H9 (cell line): ENCODE results near the gene ZP3. TPM values are rescaled to one million over a fixed set of nuclear protein-coding genes. Genes with fewer than 3 reads are reported as not detected.

Experiments
- DNase-seq: peaks from one replicate; pipeline ENCODE4 v3.0.0-alpha.2; 2017
- H2AFZ ChIP-seq: one replicate; pipeline ENCODE4 v1.6.1; 2013; ENCODE audit warnings: mild to moderate bottlenecking, low read length, control low read depth, moderate library complexity
- H2AK5ac ChIP-seq: 2 replicates; pipeline ENCODE4 v1.6.1; 2013; ENCODE audit warnings: low read length, control low read depth, mixed read lengths; ENCODE audit not compliant: insufficient read length
- H2BK120ac ChIP-seq: one replicate; pipeline ENCODE4 v1.6.1; 2013; ENCODE audit warnings: low read depth, mild to moderate bottlenecking, low read length, control low read depth, inconsistent platforms; ENCODE audit not compliant: poor library complexity, severe bottlenecking
- H2BK12ac ChIP-seq: 2 replicates; pipeline ENCODE4 v1.6.1; 2013; ENCODE audit warnings: low read length, control low read depth, mixed read lengths, low read depth; ENCODE audit not compliant: insufficient read length
- H2BK15ac ChIP-seq: 2 replicates; pipeline ENCODE4 v1.6.1; 2013; ENCODE audit warnings: low read depth, low read length, control low read depth
- H2BK20ac ChIP-seq: one replicate; pipeline ENCODE4 v1.6.1; 2013; ENCODE audit warnings: low read depth, mild to moderate bottlenecking, low read length, control low read depth, inconsistent platforms; ENCODE audit not compliant: poor library complexity, severe bottlenecking
- H2BK5ac ChIP-seq: 2 replicates; pipeline ENCODE4 v1.6.1; 2013; ENCODE audit warnings: low read length, control low read depth, mixed read lengths; ENCODE audit not compliant: insufficient read length
- H3K14ac ChIP-seq: 2 replicates; pipeline ENCODE4 v1.6.1; 2013; ENCODE audit warnings: low read length, control low read depth; ENCODE audit not compliant: insufficient read depth
- H3K18ac ChIP-seq: 2 replicates; pipeline ENCODE4 v1.6.1; 2013; ENCODE audit warnings: low read depth, mild to moderate bottlenecking, mixed read lengths, low read length, control low read depth; ENCODE audit not compliant: insufficient read length
- H3K23ac ChIP-seq: 2 replicates; pipeline ENCODE4 v1.6.1; 2013; ENCODE audit warnings: low read length, control low read depth, mixed read lengths, low read depth; ENCODE audit not compliant: insufficient read length
- H3K23me2 ChIP-seq: 2 replicates; pipeline ENCODE4 v1.6.1; 2013; ENCODE audit warnings: low read depth, mild to moderate bottlenecking, mixed read lengths, low read length, control low read depth; ENCODE audit not compliant: insufficient read length, poor library complexity, severe bottlenecking
- H3K27ac ChIP-seq: 2 replicates; pipeline ENCODE4 v1.5.1; 2013; ENCODE audit warnings: low read length, control low read depth, mixed read lengths, low read depth; ENCODE audit not compliant: insufficient read length
- H3K27me3 ChIP-seq: 2 replicates; pipeline ENCODE4 v1.6.1; 2013; ENCODE audit warnings: low read length, control low read depth, inconsistent platforms; ENCODE audit not compliant: insufficient read depth
- H3K4ac ChIP-seq: 2 replicates; pipeline ENCODE4 v1.6.1; 2013; ENCODE audit warnings: low read depth, mild to moderate bottlenecking, control low read depth, inconsistent platforms, low read length, moderate library complexity
- H3K4me1 ChIP-seq: 2 replicates; pipeline ENCODE4 v1.6.1; 2013; ENCODE audit warnings: low read length, control low read depth, inconsistent platforms; ENCODE audit not compliant: insufficient read depth
- H3K4me2 ChIP-seq: 2 replicates; pipeline ENCODE4 v1.6.1; 2013; ENCODE audit warnings: low read length, control low read depth, mixed read lengths; ENCODE audit not compliant: insufficient read length, insufficient read depth
- H3K56ac ChIP-seq: 2 replicates; pipeline ENCODE4 v1.6.1; 2013; ENCODE audit warnings: low read depth, mild to moderate bottlenecking, mixed read lengths, low read length, control low read depth; ENCODE audit not compliant: insufficient read length
- H3K79me1 ChIP-seq: 2 replicates; pipeline ENCODE4 v1.6.1; 2013; ENCODE audit warnings: low read depth, mild to moderate bottlenecking, moderate library complexity, low read length, control low read depth, inconsistent platforms; ENCODE audit not compliant: insufficient read depth, poor library complexity, severe bottlenecking
- H3K79me2 ChIP-seq: 2 replicates; pipeline ENCODE4 v1.6.1; 2013; ENCODE audit warnings: low read length, control low read depth, inconsistent platforms; ENCODE audit not compliant: insufficient read depth
- H3K9ac ChIP-seq: 2 replicates; pipeline ENCODE4 v1.6.1; 2013; ENCODE audit warnings: low read length, control low read depth, mixed read lengths; ENCODE audit not compliant: insufficient read length; ENCODE audit errors: extremely low read depth
- H3K9me3 ChIP-seq: one replicate; pipeline ENCODE4 v1.6.1; 2013; ENCODE audit warnings: low read depth, low read length, inconsistent platforms; ENCODE audit not compliant: control insufficient read depth
- H3T11ph ChIP-seq: one replicate; pipeline ENCODE4 v1.6.1; 2013; ENCODE audit warnings: mild to moderate bottlenecking, low read length, control low read depth, inconsistent platforms
- H4K20me1 ChIP-seq: one replicate; pipeline ENCODE4 v1.6.1; 2013; ENCODE audit not compliant: control insufficient read depth, insufficient read length, insufficient read depth
- H4K5ac ChIP-seq: 2 replicates; pipeline ENCODE4 v1.6.1; 2013; ENCODE audit warnings: low read depth, mild to moderate bottlenecking, mixed read lengths, low read length, control low read depth; ENCODE audit not compliant: insufficient read length
- H4K8ac ChIP-seq: replicated peaks from 2 replicates; pipeline ENCODE4 v1.6.1; 2013; ENCODE audit warnings: low read length, control low read depth, mixed read lengths, low read depth; ENCODE audit not compliant: insufficient read length
- H4K91ac ChIP-seq: 2 replicates; pipeline ENCODE4 v1.6.1; 2013; ENCODE audit warnings: low read depth, mild to moderate bottlenecking, moderate library complexity, mixed read lengths, low read length, control low read depth; ENCODE audit not compliant: insufficient read length
- H3K27ac Mint-ChIP-seq, 3 experiments: 2 replicates in 2 of 3; 3 replicates in 1 of 3; pipeline ENCODE4 v1.8.0; 2020 to 2021; ENCODE audit warnings: mixed read lengths in 3 of 3, mild to moderate bottlenecking in 1 of 3, moderate library complexity in 1 of 3
- H3K27me3 Mint-ChIP-seq: 2 replicates; pipeline ENCODE4 v1.8.0; 2021; ENCODE audit warnings: low read depth, mild to moderate bottlenecking, moderate library complexity, mixed read lengths
- H3K36me3 Mint-ChIP-seq, 3 experiments: 2 replicates in 2 of 3; 3 replicates in 1 of 3; pipeline ENCODE4 v1.8.0; 2020 to 2021; ENCODE audit warnings: low read depth in 3 of 3, mixed read lengths in 3 of 3; ENCODE audit not compliant: insufficient read depth in 1 of 3
- H3K4me1 Mint-ChIP-seq, 2 experiments: 2 replicates each; pipeline ENCODE4 v1.8.0; 2020; ENCODE audit warnings: mixed read lengths in 2 of 2
- H3K4me3 Mint-ChIP-seq, 2 experiments: 2 replicates in 1 of 2; 3 replicates in 1 of 2; pipeline ENCODE4 v1.8.0; 2020 to 2021; ENCODE audit warnings: mild to moderate bottlenecking in 2 of 2, mixed read lengths in 2 of 2, moderate library complexity in 1 of 2
- H3K9me3 Mint-ChIP-seq, 2 experiments: 2 replicates in 1 of 2; 3 replicates in 1 of 2; pipeline ENCODE4 v1.8.0; 2020; ENCODE audit warnings: mild to moderate bottlenecking in 2 of 2, mixed read lengths in 2 of 2, moderate library complexity in 1 of 2
- WGBS: extraction: QIAGEN DNeasy Blood & Tissue Kit; methylation state at CpG from one replicate; pipeline ENCODE4 v1.1.7; 2013; ENCODE audit warnings: missing lambda C conversion rate, low lambda C conversion rate, mixed read lengths; ENCODE audit not compliant: insufficient read length; ENCODE audit errors: extremely low coverage; 5-methylcytosine and 5-hydroxymethylcytosine counted together
- total RNA-seq: library from RNA; stranded (reverse); gene quantifications from 2 replicates; pipeline ENCODE4 v1.2.1, GENCODE V29; 2021
- TF ChIP-seq, protein P1 (sequence below): fragments of 200-600 bp; sonication (generic); conservative IDR thresholded peaks from 3 replicates; pipeline ENCODE4 v1.8.0; 2021; ENCODE audit warnings: antibody characterized with exemption, mild to moderate bottlenecking

Gene ZP3
- total RNA-seq, 1 experiment from 2014 or later: 1.3 TPM

DNA sequence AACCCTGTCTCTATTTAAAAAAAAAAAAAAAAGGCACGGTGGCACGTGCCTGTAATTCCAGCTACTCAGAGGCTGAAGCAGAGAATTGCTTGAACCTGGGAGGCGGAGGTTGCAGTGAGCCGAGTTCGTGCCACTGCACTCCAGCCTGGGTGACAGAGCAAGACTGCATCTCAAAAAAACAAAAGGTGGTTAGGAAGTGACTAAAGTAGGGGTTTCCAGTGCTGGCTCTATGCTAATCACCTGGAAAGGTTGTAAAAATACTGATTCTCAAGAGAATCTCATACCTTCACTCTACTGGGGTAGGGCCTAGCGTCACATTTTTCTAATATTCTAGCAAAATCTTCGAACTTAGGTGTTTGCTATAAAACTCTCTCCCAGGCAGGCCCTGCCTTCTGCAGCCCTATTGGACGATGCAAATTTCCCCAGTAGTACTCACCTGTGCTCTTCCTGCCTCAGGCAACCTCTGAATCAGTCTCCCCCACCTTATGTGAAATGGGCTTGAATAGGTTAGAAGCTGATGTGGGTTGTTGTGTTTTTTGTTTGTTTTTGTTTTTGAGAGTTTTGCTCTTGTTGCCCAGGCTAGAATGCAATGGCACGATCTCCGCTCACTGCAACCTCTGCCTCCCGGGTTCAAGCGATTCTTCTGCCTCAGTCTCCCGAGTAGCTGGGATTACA lies 3.5 kb downstream of the ZP3 start:
- no peaks in the 10 kb centered on the region for H3K23me2 ChIP-seq
- Mint-ChIP-seq H3K4me1 (peaks cover 17 to 23% of the 10 kb centered on the region in 2 experiments), H3K27ac (peak overlapping the region in 2 of 3 experiments; percentile 38 to 93; a peak in 2 of 7 replicates), H3K4me3 (no peak overlapping the region), H3K9me3 (no peaks in the 10 kb centered on the region), H3K36me3 (no peaks in the 10 kb centered on the region; a peak in 1 of 7 replicates), H3K27me3 (no peaks in the 10 kb centered on the region; the same call in 1 of the 2 replicates)
- H2BK5ac ChIP-seq: no peak overlapping the region
- H3K9ac ChIP-seq: no peak overlapping the region
- peaks cover 3% of the 10 kb centered on the region; the same call in 1 of the 2 replicates for H3K4me1 ChIP-seq
- no peak overlapping the region for H3T11ph ChIP-seq
- H2BK15ac ChIP-seq: no peak overlapping the region
- H3K4ac ChIP-seq: no peak overlapping the region
- TF ChIP-seq, protein P1, sequence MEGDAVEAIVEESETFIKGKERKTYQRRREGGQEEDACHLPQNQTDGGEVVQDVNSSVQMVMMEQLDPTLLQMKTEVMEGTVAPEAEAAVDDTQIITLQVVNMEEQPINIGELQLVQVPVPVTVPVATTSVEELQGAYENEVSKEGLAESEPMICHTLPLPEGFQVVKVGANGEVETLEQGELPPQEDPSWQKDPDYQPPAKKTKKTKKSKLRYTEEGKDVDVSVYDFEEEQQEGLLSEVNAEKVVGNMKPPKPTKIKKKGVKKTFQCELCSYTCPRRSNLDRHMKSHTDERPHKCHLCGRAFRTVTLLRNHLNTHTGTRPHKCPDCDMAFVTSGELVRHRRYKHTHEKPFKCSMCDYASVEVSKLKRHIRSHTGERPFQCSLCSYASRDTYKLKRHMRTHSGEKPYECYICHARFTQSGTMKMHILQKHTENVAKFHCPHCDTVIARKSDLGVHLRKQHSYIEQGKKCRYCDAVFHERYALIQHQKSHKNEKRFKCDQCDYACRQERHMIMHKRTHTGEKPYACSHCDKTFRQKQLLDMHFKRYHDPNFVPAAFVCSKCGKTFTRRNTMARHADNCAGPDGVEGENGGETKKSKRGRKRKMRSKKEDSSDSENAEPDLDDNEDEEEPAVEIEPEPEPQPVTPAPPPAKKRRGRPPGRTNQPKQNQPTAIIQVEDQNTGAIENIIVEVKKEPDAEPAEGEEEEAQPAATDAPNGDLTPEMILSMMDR: no peak
- H2BK120ac ChIP-seq: no peak overlapping the region
- DNase-seq: no peak
- no peak overlapping the region for H4K8ac ChIP-seq
- no peaks in the 10 kb centered on the region for H3K79me2 ChIP-seq
- H2BK20ac ChIP-seq: no peak overlapping the region
- H3K79me1 ChIP-seq: no peaks in the 10 kb centered on the region
- H2AK5ac ChIP-seq: no peak overlapping the region
- H3K4me2 ChIP-seq: no peak overlapping the region
- H4K5ac ChIP-seq: no peak overlapping the region
- H3K56ac ChIP-seq: no peak overlapping the region
- H3K27me3 ChIP-seq: no peaks in the 10 kb centered on the region
- H2BK12ac ChIP-seq: no peak overlapping the region
- no peak overlapping the region for H3K18ac ChIP-seq
- H4K91ac ChIP-seq: no peak overlapping the region
- no peaks in the 10 kb centered on the region for H4K20me1 ChIP-seq
- no peak overlapping the region for H3K27ac ChIP-seq
- H3K14ac ChIP-seq: no peak overlapping the region
- H3K9me3 ChIP-seq: no peaks in the 10 kb centered on the region
- H2AFZ ChIP-seq: no peak overlapping the region
- no peak overlapping the region for H3K23ac ChIP-seq
- WGBS: no CpG with 5 or more reads among the region's 13 CpGs
